HG03442 (cell line): ENCODE data around the gene KY.

Experiments
- ATAC-seq: cut with Tn5 transposase; IDR thresholded peaks from one replicate; pipeline ENCODE4 v1.9.1; 2021; ENCODE audit warnings: mild to moderate bottlenecking, moderate library complexity; ENCODE audit not compliant: unreplicated experiment

KY gene

DNA sequence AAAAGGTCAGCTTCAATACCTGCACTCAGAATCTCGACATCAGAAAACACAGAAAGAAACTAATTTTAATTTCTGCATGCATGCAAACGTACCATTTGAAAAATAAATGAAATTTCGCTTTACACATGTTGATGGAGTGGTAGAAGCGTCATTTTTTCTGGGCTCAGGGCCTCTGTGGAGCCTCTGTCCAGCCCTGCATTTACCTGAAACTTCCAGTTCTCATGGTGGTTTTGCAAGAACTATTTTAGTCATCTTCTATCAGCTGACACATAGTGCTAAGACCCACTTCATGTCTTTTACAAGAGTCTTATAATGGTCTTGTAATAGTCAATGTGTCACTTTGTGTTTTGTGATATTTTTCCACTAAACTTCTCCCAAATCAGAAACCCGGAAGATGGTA is 5.3 kb downstream of the KY start:
- ATAC-seq = no peak

GRCh38 chr3:134644731-134645514 is 5.9 kb downstream of the KY start:
- ATAC-seq = no peak

- no peak for ATAC-seq
Measured at GRCh38 chr3:134643150-134643675, 7.6 kb downstream of the KY start.

DNA sequence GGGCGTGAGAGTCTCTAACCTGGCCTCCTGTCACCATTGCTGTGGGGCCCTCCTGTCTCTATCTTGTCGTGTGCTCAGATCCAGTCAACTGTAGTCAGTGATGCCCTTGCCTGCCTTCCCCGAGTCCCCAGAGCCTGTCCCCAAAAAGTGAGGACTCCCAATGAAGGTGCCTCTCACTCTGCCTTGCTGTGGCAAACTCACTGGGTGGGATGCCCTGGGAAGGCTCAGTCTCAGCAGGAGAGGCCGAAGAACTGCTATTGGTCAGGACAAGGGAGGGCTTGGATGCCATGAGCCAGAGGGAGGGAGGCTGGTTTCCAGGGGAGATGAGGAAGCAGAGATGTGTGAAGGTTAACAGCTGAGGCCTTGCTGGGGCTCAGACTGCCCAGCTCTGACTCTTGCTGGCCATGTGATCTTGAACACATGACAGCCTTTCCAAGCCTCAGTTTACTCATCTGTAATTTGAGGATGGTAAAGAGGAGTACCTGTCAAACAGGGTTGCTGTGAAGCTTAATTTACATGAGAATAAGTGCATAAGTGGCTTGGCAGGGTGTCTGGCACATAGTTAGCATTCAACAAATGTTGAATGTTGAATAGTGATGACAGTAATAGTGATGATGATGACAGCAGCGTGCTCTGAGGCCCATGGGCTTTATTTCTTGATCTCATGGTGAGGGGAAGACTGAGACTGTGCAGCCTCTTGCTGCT is 8.2 kb downstream of the KY start:
- no peak for ATAC-seq

GRCh38 chr3:134641671-134642300 is 9.0 kb downstream of the KY start:
- ATAC-seq = no peak

DNA sequence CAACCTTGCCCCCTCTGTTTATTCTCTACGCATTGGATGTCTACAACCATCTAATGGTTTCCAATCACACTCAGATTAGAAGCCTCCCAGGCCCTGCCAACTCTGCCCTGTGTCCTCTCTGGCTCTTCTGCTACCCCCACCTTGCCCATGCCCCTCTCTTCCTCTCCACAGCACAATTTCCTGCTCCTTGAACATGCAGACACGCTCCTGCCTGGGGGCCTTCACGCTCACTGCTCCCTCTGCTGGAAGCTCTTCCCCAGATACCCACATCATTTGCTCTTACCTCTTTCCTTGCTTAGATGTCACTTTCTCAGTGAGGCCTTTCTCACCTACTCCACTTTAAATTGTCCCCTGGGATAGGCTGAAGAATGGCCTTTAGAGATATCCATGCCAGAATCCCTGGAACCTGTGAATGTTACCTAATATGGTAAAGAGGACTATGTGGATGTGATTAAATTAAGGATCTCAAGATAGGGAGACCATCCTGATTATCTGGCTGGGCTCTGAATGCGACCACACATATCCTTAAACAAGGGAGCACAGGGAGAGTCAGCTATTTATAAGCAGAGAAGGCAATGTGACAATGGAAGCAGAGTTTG is 9.9 kb downstream of the KY start:
- no peak for ATAC-seq

- no peak for ATAC-seq
Measured at GRCh38 chr3:134640378-134640777, 10.4 kb downstream of the KY start.

DNA sequence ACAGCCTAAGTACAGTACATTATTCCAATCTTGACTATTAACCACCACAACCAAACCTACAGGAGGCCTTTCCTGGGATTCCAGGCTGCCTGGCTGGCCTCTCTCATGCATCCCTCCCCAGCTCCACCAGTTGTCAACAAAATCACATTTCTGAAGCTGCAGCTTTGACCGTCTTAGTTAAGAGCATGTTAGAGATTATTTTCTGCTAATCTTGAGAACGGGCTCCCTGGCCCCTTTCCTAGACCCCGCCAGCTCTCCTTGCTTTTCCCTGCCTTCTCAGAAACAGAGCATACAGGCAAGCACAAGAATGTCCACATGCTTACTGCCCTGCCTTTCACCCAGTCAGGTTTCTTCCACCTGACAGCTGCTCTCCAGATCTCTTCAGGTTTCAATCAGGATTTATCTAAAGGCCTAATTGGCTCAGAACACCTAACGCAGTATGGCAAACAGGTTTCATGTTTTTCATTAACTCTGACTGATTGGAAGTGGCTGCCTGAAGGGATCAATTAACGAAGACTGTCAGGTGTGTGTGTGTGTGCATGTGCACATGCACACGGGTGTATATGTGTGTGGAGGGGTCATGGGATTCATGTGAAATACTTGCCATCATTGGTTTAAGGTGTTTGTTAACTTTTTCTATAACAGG is 12.3 kb downstream of the KY start:
- ATAC-seq = no peak

- no peak for ATAC-seq
Measured at GRCh38 chr3:134636406-134636805, 14.4 kb downstream of the KY start.

DNA sequence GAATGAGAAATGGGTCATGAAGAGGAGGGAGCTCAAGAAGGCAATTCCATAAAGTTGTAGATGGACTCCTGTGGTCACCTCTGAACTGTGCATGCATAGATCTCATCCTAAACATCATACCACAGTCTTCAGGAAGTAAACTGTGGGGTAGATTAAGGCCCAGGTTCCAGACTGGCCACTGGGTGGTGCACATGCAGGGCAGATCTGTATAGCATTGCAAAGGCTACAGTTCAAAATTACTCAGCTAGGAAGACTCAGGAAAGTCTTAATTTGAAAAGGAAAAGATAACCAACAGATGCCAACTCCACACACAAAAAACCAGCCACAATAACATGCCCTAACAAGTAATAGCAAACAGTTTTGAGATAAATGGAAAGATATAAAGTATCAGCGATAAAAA is 20.3 kb downstream of the KY start:
- no peak for ATAC-seq

GRCh38 chr3:134628884-134629283 is 21.9 kb downstream of the KY start:
- no peak for ATAC-seq

GRCh38 chr3:134627831-134628230 is 23.0 kb downstream of the KY start:
- ATAC-seq = no peak

DNA sequence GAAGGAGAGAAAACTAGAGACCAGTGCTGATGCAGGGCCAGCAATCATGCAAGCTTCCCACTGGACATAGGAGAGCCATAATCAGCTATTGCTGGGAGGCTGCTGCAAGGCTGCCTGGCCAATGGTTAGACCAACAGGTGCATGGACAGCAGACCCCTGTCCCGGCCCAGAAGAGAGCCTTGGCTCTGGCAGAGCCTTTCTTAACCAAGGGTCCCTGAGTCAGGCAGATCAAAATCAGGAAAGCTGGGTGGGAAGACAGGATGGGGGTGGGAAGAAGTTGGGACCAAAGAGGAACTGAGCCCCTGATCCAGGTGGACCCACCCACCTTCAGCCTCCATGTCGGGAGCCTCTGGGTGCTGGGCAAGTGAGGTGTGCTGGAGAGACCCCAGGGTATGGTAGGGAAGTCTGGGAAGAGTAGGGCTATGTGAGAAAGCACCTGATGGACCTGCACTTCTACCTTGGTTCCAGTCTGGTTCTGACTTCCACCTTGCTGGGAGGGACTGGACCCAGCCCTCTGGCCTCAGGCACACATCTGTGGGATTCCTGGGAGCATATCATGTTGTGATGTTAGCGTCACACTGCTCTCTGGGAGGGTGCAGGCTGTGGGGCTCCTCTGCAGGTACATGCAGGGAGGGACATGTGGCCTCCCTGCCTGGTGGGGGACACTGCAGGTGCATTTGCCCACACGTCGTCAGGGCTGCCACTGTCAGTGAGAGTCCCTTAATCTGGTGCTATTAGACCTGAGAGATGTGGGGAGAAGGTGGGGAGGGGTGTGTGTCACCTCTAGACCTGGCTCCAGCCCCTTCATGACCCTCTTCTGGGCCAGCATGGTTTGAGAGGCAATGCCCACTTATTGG is 24.7 kb downstream of the KY start:
- ATAC-seq = no peak

DNA sequence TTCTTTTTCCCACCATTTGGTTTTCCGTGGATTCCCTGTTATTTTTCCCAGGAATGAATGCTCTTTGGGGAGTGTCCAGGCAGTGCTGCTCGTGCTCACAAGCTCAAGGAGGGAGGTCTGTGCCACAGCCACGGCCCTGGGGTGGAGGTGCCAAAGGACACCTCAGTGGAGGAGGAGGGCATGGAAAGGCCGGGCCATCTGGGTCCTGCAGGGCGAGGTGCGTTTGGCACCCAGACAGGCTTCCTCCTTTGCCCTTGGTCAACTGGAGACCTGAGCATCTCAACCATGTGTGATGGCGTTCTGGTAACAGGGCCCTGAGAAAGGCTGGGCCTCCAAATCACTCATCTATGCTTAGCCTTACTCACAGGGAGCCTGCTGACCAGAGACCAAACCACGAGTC is 25.4 kb downstream of the KY start:
- ATAC-seq = no peak

DNA sequence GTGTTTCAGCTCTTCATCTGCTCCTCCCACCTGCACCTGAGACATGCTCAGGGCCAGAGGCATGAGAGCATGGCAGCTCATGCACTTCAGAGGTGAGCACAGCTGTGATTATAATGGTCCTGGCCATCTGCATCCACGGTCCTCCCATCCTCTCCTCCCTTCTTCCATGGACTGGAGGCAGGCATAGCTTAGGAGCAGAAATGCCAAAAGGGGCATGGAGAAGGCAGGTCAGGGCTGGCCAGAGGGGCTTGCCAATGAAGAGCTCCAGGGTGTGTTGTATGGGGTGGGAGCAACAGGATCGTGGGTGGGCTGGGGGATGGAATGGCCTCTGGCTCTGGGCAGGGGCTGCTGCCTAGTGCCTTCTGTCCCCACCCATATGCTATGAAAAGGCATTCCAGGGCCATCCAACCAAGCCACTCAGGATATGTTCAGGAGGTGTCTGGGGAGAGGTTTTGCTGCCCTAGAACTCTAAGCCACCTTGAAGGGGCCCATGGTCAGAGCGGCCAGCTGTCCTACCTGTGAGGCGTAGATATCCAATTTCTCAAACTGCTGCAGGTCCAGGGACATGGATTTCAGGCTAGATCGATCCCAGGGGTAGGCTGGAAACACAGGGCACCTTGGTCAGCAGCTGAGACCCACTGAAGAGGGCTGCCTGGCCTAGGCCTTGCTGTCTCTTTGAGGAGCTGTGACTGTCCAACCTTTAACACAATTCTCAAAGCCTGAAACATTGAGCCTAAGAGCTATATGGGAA is 26.1 kb downstream of the KY start:
- ATAC-seq = no peak

DNA sequence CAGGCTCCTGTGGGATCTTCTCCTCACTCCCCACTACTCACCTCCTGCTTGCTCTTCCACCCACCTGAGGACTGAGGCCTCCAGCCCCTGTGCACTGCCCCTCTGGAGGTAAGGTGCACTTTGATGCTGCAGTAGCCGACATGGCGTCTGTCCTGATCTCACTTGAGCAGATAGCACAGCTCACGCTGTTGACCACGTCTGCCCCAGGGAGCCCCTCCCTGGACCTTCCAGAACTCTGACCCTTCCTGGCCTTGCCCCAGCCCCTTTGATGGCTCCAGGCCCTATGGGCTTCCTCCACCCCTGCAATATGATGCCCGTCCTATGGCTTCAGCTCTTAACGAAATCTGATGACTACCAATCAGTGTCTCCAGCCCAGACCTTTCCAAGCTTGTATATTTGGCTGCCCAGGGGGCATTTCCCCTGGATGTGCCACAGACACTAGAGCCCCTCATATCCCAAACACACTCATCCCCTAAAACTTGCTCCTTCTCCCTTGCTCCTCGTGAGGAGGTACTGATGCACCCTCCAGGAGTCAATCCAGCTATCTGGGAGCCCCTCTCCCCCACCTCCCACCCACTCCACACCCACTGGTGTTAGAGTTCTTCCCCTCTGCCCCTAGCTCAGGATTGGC is 27.1 kb downstream of the KY start:
- no peak for ATAC-seq

GRCh38 chr3:134622806-134623365 is 27.9 kb downstream of the KY start:
- no peak for ATAC-seq

GRCh38 chr3:134621854-134622253 is 29.0 kb downstream of the KY start:
- no peak for ATAC-seq
